ENCODE results near the gene AMBN.

DNA sequence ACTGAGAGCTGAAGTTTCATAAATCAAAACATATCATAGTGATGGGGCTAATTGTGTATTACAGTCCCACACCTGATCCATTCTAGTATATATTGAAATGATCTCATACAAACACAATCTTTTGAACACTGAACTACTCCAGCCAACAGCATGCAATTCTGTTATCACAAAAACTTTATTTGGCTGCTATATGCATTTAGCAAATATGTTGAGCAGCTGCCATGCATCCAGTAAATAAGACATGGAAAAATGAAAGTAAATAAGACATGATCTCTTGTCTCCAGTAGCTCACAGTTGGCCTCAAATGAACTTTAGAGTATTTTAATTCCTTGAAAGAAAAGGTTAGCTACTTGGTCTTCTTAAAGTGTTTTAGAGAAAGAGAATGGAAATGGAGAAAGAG, 2.1 kb downstream of the AMBN start:
- TF ChIP-seq, protein P1, sequence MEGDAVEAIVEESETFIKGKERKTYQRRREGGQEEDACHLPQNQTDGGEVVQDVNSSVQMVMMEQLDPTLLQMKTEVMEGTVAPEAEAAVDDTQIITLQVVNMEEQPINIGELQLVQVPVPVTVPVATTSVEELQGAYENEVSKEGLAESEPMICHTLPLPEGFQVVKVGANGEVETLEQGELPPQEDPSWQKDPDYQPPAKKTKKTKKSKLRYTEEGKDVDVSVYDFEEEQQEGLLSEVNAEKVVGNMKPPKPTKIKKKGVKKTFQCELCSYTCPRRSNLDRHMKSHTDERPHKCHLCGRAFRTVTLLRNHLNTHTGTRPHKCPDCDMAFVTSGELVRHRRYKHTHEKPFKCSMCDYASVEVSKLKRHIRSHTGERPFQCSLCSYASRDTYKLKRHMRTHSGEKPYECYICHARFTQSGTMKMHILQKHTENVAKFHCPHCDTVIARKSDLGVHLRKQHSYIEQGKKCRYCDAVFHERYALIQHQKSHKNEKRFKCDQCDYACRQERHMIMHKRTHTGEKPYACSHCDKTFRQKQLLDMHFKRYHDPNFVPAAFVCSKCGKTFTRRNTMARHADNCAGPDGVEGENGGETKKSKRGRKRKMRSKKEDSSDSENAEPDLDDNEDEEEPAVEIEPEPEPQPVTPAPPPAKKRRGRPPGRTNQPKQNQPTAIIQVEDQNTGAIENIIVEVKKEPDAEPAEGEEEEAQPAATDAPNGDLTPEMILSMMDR (IDR thresholded peaks at IDR 0.05), result no peak
- no peak for TF ChIP-seq POLR2AphosphoS5 (IDR thresholded peaks at IDR 0.05; ENCODE audit: low read depth, low read length)

Data from Panc1 (cell line).